Nephron (organoid): ENCODE data around the gene UHRF1.

ENCODE experiments used
- H3K27ac Mint-ChIP-seq, 3 experiments: 2 replicates each; pipeline ENCODE4 v1.8.0; 2020; ENCODE audit warnings: mixed read lengths in 3 of 3, mild to moderate bottlenecking in 2 of 3, moderate library complexity in 1 of 3
- H3K27me3 Mint-ChIP-seq: 2 replicates; pipeline ENCODE4 v1.8.0; 2021; ENCODE audit warnings: low read depth, mild to moderate bottlenecking, moderate library complexity, mixed read lengths
- H3K36me3 Mint-ChIP-seq: 2 replicates; pipeline ENCODE4 v1.8.0; 2020; ENCODE audit warnings: low read depth, mixed read lengths
- H3K4me1 Mint-ChIP-seq: 2 replicates; pipeline ENCODE4 v1.8.0; 2020; ENCODE audit warnings: mixed read lengths
- H3K4me3 Mint-ChIP-seq, 3 experiments: 2 replicates each; pipeline ENCODE4 v1.8.0; 2020; ENCODE audit warnings: mild to moderate bottlenecking in 3 of 3, mixed read lengths in 3 of 3, moderate library complexity in 2 of 3
- H3K9me3 Mint-ChIP-seq: 2 replicates; pipeline ENCODE4 v1.8.0; 2020; ENCODE audit warnings: mixed read lengths
- CTCF ChIP-seq, 3 experiments: fragments of 200-600 bp; sonication (generic); IDR thresholded peaks; one replicate each; pipeline ENCODE4 v1.5.0; 2021; ENCODE audit warnings: antibody characterized with exemption in 3 of 3; ENCODE audit not compliant: unreplicated experiment in 3 of 3

UHRF1 gene

GRCh38 chr19:4966591-4966990, 57.3 kb downstream of the UHRF1 start:
- Mint-ChIP-seq H3K36me3 (peaks cover 19% of the 10 kb centered on the region), H3K9me3 (no peaks in the 10 kb centered on the region), H3K27ac (no peak overlapping the region), H3K4me1 (peaks cover 28% of the 10 kb centered on the region), H3K27me3 (no peaks in the 10 kb centered on the region), H3K4me3 (peak overlapping the region; percentile 46 to 52 (median 50))
- no peak for TF ChIP-seq CTCF (IDR thresholded peaks at IDR 0.05; ENCODE audit: unreplicated experiment in 3 of 3)

GRCh38 chr19:4967738-4968461, 58.6 kb downstream of the UHRF1 start:
- H3K4me1 Mint-ChIP-seq = peaks cover 37% of the 10 kb centered on the region
- peaks cover 13% of the 10 kb centered on the region for H3K36me3 Mint-ChIP-seq
- TF ChIP-seq CTCF (IDR thresholded peaks at IDR 0.05; ENCODE audit: unreplicated experiment in 3 of 3) = no peak
- peak overlapping the region; percentile 59 to 90 (median 88) for H3K27ac Mint-ChIP-seq
- peak overlapping the region; percentile 88 to 90 (median 89) for H3K4me3 Mint-ChIP-seq
- H3K9me3 Mint-ChIP-seq = no peaks in the 10 kb centered on the region
- no peaks in the 10 kb centered on the region for H3K27me3 Mint-ChIP-seq

GRCh38 chr19:4968462-4969291, 59.4 kb downstream of the UHRF1 start, which contains the start of gene KDM4B:
KDM4B (plus strand) TSS chr19:4969113; CDS start chr19:5032891, 63,778 bp downstream.
- Mint-ChIP-seq H3K27me3 (no peaks in the 10 kb centered on the region), H3K4me3 (peak within 1 kb of the TSS; percentile 96 to 100 (median 99)), H3K27ac (peak within 1 kb of the TSS; percentile 59 to 90 (median 88)), H3K4me1 (peaks cover 39% of the 10 kb centered on the region), H3K9me3 (no peaks in the 10 kb centered on the region), H3K36me3 (peaks cover 6% of the 10 kb centered on the region)
- no peak for TF ChIP-seq CTCF (IDR thresholded peaks at IDR 0.05; ENCODE audit: unreplicated experiment in 3 of 3)

- H3K27ac Mint-ChIP-seq = peak overlapping the region; percentile 39 to 87 (median 85)
Measured at GRCh38 chr19:4969292-4969771, 60.0 kb downstream of the UHRF1 start.

More at GRCh38 chr19:4969292-4969771, 60.0 kb downstream of the UHRF1 start:
- Mint-ChIP-seq H3K4me1 (peaks cover 39% of the 10 kb centered on the region), H3K27me3 (no peaks in the 10 kb centered on the region), H3K4me3 (peak overlapping the region; percentile 96 to 100 (median 99)), H3K9me3 (no peaks in the 10 kb centered on the region), H3K36me3 (peaks cover 4% of the 10 kb centered on the region)
- no peak for TF ChIP-seq CTCF (IDR thresholded peaks at IDR 0.05; ENCODE audit: unreplicated experiment in 3 of 3)
